CD4-positive, CD25-positive, alpha-beta regulatory T cell (primary cell): Measurements from ENCODE around the gene SCAPER. TPM values are rescaled to one million over a fixed set of nuclear protein-coding genes. Genes with fewer than 3 reads are reported as not detected.

Experiments used
- ATAC-seq, 2 donors: fragments of 150-1000 bp; cut with Tn5 transposase; one replicate each; pipeline ENCODE4 v1.10.0; 2021; ENCODE audit warnings: low read depth in 2 of 2, moderate number of reproducible peaks in 2 of 2, moderate library complexity in 1 of 2
- DNase-seq, 3 donors: peaks; one replicate each; pipeline versions ENCODE4 v3.0.0 to v3.0.0-alpha.2; 2012 to 2022; ENCODE audit warnings: mixed read lengths in 1 of 3
- H3K27ac ChIP-seq: one replicate; pipeline ENCODE4 v1.7.0; 2013; ENCODE audit warnings: mild to moderate bottlenecking, low read length; ENCODE audit not compliant: insufficient read depth, poor library complexity, severe bottlenecking
- H3K27me3 ChIP-seq: one replicate; pipeline ENCODE4 v1.7.0; 2013; ENCODE audit warnings: low read length; ENCODE audit not compliant: control insufficient read depth, insufficient read depth
- H3K36me3 ChIP-seq: one replicate; pipeline ENCODE4 v1.7.0; 2013; ENCODE audit warnings: mild to moderate bottlenecking, low read length, moderate library complexity; ENCODE audit not compliant: control insufficient read depth, insufficient read depth
- H3K4me1 ChIP-seq: 2 replicates; pipeline ENCODE4 v1.7.0; 2013; ENCODE audit warnings: mild to moderate bottlenecking, low read length; ENCODE audit not compliant: insufficient read depth, control insufficient read depth, poor library complexity, severe bottlenecking
- H3K4me3 ChIP-seq: one replicate; pipeline ENCODE4 v1.7.0; 2013; ENCODE audit warnings: low read depth, mild to moderate bottlenecking, low read length, moderate library complexity
- H3K9me3 ChIP-seq, 2 experiments: 1 replicate in 1 of 2; 2 replicates in 1 of 2; pipeline ENCODE4 v1.7.0; 2013; ENCODE audit warnings: low read length in 2 of 2, mild to moderate bottlenecking in 1 of 2, moderate library complexity in 1 of 2; ENCODE audit not compliant: control insufficient read depth in 2 of 2
- H3K27ac Mint-ChIP-seq, 3 donors: one replicate each; pipeline ENCODE4 v1.8.0; 2020 to 2022; ENCODE audit warnings: mild to moderate bottlenecking in 3 of 3, mixed read lengths in 3 of 3, moderate library complexity in 2 of 3
- H3K27me3 Mint-ChIP-seq: one replicate; pipeline ENCODE4 v1.8.0; 2022; ENCODE audit warnings: mild to moderate bottlenecking, mixed read lengths
- H3K36me3 Mint-ChIP-seq: one replicate; pipeline ENCODE4 v1.8.0; 2020; ENCODE audit warnings: mixed read lengths
- H3K4me1 Mint-ChIP-seq, 4 donors: one replicate each; pipeline ENCODE4 v1.8.0; 2020 to 2022; ENCODE audit warnings: mixed read lengths in 4 of 4, mild to moderate bottlenecking in 1 of 4
- H3K4me3 Mint-ChIP-seq, 4 donors: one replicate each; pipeline ENCODE4 v1.8.0; 2020 to 2022; ENCODE audit warnings: mild to moderate bottlenecking in 4 of 4, mixed read lengths in 4 of 4, moderate library complexity in 3 of 4
- H3K9me3 Mint-ChIP-seq, 7 donors: one replicate each; pipeline ENCODE4 v1.8.0; 2020 to 2022; ENCODE audit warnings: mixed read lengths in 7 of 7, mild to moderate bottlenecking in 3 of 7, moderate library complexity in 2 of 7
- polyA plus RNA-seq, 4 donors: library from polyadenylated mRNA; unstranded; fragments of 300-500 nt; fragmentation: Illumina TruSeq; gene quantifications; one replicate each; pipeline ENCODE4 v1.2.3, GENCODE V29; 2021
- total RNA-seq: library from RNA; stranded (reverse); gene quantifications from one replicate; pipeline ENCODE4 v1.2.3, GENCODE V29; 2022

The SCAPER gene
- total and polyA plus RNA-seq, 5 donors from 2014 or later, result 13.2 to 38.1 (median 14.5) TPM

GRCh38 chr15:76803049-76803571, 102.0 kb downstream of the SCAPER start:
- Histone ChIP-seq H3K27ac (no peak overlapping the region), H3K4me3 (no peak overlapping the region), H3K36me3 (peaks cover 24% of the 10 kb centered on the region), H3K4me1 (no peaks in the 10 kb centered on the region), H3K27me3 (no peaks in the 10 kb centered on the region), H3K9me3 (no peaks in the 10 kb centered on the region)
- Mint-ChIP-seq H3K4me3 (no peak overlapping the region), H3K27ac (no peak overlapping the region), H3K36me3 (peaks cover 39% of the 10 kb centered on the region), H3K4me1 (peaks cover 0 to 4% (median 1%) of the 10 kb centered on the region in 4 donors), H3K27me3 (no peaks in the 10 kb centered on the region), H3K9me3 (no peaks in the 10 kb centered on the region)
- ATAC-seq, result no peak
- no peak for DNase-seq

GRCh38 chr15:76802411-76802810, 102.7 kb downstream of the SCAPER start:
- H3K36me3 Mint-ChIP-seq, result peaks cover 46% of the 10 kb centered on the region
- no peak overlapping the region for H3K27ac Mint-ChIP-seq
- no peak for DNase-seq
- Histone ChIP-seq H3K36me3 (peaks cover 25% of the 10 kb centered on the region), H3K4me3 (no peak overlapping the region), H3K9me3 (no peaks in the 10 kb centered on the region), H3K4me1 (no peaks in the 10 kb centered on the region), H3K27ac (no peak overlapping the region), H3K27me3 (no peaks in the 10 kb centered on the region)
- peaks cover 0 to 4% (median 1%) of the 10 kb centered on the region in 4 donors for H3K4me1 Mint-ChIP-seq
- no peaks in the 10 kb centered on the region for H3K9me3 Mint-ChIP-seq
- no peak overlapping the region for H3K4me3 Mint-ChIP-seq
- no peak for ATAC-seq
- H3K27me3 Mint-ChIP-seq, result no peaks in the 10 kb centered on the region

- H3K27me3 Mint-ChIP-seq, result no peaks in the 10 kb centered on the region
- DNase-seq, result no peak
- H3K4me1 ChIP-seq, result no peaks in the 10 kb centered on the region
- no peak overlapping the region for H3K27ac Mint-ChIP-seq
- H3K36me3 Mint-ChIP-seq, result peaks cover 51% of the 10 kb centered on the region
- H3K4me1 Mint-ChIP-seq, result peaks cover 0 to 4% (median 1%) of the 10 kb centered on the region in 4 donors
- H3K36me3 ChIP-seq, result peaks cover 33% of the 10 kb centered on the region
- no peak overlapping the region for H3K4me3 Mint-ChIP-seq
- H3K27me3 ChIP-seq, result no peaks in the 10 kb centered on the region
- H3K4me3 ChIP-seq, result no peak overlapping the region
- no peaks in the 10 kb centered on the region for H3K9me3 Mint-ChIP-seq
- H3K9me3 ChIP-seq, result no peaks in the 10 kb centered on the region
- no peak overlapping the region for H3K27ac ChIP-seq
- no peak for ATAC-seq
These were observed 105.4 kb downstream of the SCAPER start for GRCh38 chr15:76799760-76800159.

- no peaks in the 10 kb centered on the region for H3K9me3 ChIP-seq
- H3K4me1 ChIP-seq, result no peaks in the 10 kb centered on the region
- H3K4me3 ChIP-seq, result no peak overlapping the region
- H3K27ac ChIP-seq, result no peak overlapping the region
- H3K27ac Mint-ChIP-seq, result no peak overlapping the region
- H3K27me3 Mint-ChIP-seq, result no peaks in the 10 kb centered on the region
- no peaks in the 10 kb centered on the region for H3K27me3 ChIP-seq
- no peak overlapping the region for H3K4me3 Mint-ChIP-seq
- peaks cover 64% of the 10 kb centered on the region for H3K36me3 Mint-ChIP-seq
- ATAC-seq (no peak), DNase-seq (no peak)
- peaks cover 0 to 2% (median 0%) of the 10 kb centered on the region in 4 donors for H3K4me1 Mint-ChIP-seq
- H3K36me3 ChIP-seq, result peaks cover 45% of the 10 kb centered on the region
- peaks cover 0 to 13% (median 0%) of the 10 kb centered on the region in 7 donors for H3K9me3 Mint-ChIP-seq
These were observed 109.9 kb downstream of the SCAPER start for GRCh38 chr15:76795217-76795616.

- Histone ChIP-seq H3K4me1 (no peaks in the 10 kb centered on the region), H3K27me3 (no peaks in the 10 kb centered on the region), H3K36me3 (peaks cover 38% of the 10 kb centered on the region), H3K4me3 (no peak overlapping the region), H3K27ac (no peak overlapping the region), H3K9me3 (no peaks in the 10 kb centered on the region)
- Mint-ChIP-seq H3K27me3 (no peaks in the 10 kb centered on the region), H3K4me1 (peaks cover 0 to 2% (median 0%) of the 10 kb centered on the region in 4 donors), H3K36me3 (peaks cover 52% of the 10 kb centered on the region), H3K4me3 (no peak overlapping the region), H3K27ac (no peak overlapping the region), H3K9me3 (peaks cover 0 to 13% (median 0%) of the 10 kb centered on the region in 7 donors)
- no peak for ATAC-seq
- no peak for DNase-seq
These were observed 112.0 kb downstream of the SCAPER start for GRCh38 chr15:76793162-76793561.

- H3K4me3 ChIP-seq, result no peak overlapping the region
- no peaks in the 10 kb centered on the region for H3K27me3 ChIP-seq
- Mint-ChIP-seq H3K27ac (no peak overlapping the region), H3K4me1 (peaks cover 0 to 5% (median 0%) of the 10 kb centered on the region in 4 donors), H3K36me3 (peaks cover 44% of the 10 kb centered on the region), H3K27me3 (no peaks in the 10 kb centered on the region), H3K9me3 (peaks cover 0 to 13% (median 0%) of the 10 kb centered on the region in 7 donors), H3K4me3 (no peak overlapping the region)
- H3K27ac ChIP-seq, result no peak overlapping the region
- H3K36me3 ChIP-seq, result peaks cover 35% of the 10 kb centered on the region
- H3K9me3 ChIP-seq, result no peaks in the 10 kb centered on the region
- DNase-seq, result no peak
- H3K4me1 ChIP-seq, result no peaks in the 10 kb centered on the region
- no peak for ATAC-seq
These were observed 113.6 kb downstream of the SCAPER start for GRCh38 chr15:76791511-76791910.

GRCh38 chr15:76787273-76787672, 117.9 kb downstream of the SCAPER start:
- Mint-ChIP-seq H3K4me3 (no peak overlapping the region), H3K27me3 (no peaks in the 10 kb centered on the region), H3K4me1 (peaks cover 0 to 5% (median 0%) of the 10 kb centered on the region in 4 donors), H3K27ac (no peak overlapping the region), H3K9me3 (peaks cover 0 to 17% (median 3%) of the 10 kb centered on the region in 7 donors), H3K36me3 (peaks cover 59% of the 10 kb centered on the region)
- no peaks in the 10 kb centered on the region for H3K27me3 ChIP-seq
- no peaks in the 10 kb centered on the region for H3K4me1 ChIP-seq
- DNase-seq (no peak), ATAC-seq (no peak)
- H3K36me3 ChIP-seq, result peaks cover 17% of the 10 kb centered on the region
- no peaks in the 10 kb centered on the region for H3K9me3 ChIP-seq
- H3K4me3 ChIP-seq, result no peak overlapping the region
- H3K27ac ChIP-seq, result no peak overlapping the region

- no peak overlapping the region for H3K4me3 Mint-ChIP-seq
- H3K27ac ChIP-seq, result no peak overlapping the region
- H3K4me1 Mint-ChIP-seq, result no peaks in the 10 kb centered on the region
- no peak overlapping the region for H3K27ac Mint-ChIP-seq
- H3K9me3 ChIP-seq, result no peaks in the 10 kb centered on the region
- H3K27me3 ChIP-seq, result no peaks in the 10 kb centered on the region
- no peaks in the 10 kb centered on the region for H3K4me1 ChIP-seq
- peaks cover 9% of the 10 kb centered on the region for H3K36me3 ChIP-seq
- H3K9me3 Mint-ChIP-seq, result peaks cover 0 to 7% (median 2%) of the 10 kb centered on the region in 7 donors
- no peaks in the 10 kb centered on the region for H3K27me3 Mint-ChIP-seq
- DNase-seq, result no peak
- no peak for ATAC-seq
- peaks cover 28% of the 10 kb centered on the region for H3K36me3 Mint-ChIP-seq
- no peak overlapping the region for H3K4me3 ChIP-seq
These were observed 128.2 kb downstream of the SCAPER start for GRCh38 chr15:76776969-76777368.
